NCI-H69 (cell line): ENCODE results near the gene PNMA1.

Experiments used
- DNase-seq: peaks from one replicate; lab custom pipeline; 2025; lab: John Stamatoyannopoulos, UW

PNMA1 gene

DNA sequence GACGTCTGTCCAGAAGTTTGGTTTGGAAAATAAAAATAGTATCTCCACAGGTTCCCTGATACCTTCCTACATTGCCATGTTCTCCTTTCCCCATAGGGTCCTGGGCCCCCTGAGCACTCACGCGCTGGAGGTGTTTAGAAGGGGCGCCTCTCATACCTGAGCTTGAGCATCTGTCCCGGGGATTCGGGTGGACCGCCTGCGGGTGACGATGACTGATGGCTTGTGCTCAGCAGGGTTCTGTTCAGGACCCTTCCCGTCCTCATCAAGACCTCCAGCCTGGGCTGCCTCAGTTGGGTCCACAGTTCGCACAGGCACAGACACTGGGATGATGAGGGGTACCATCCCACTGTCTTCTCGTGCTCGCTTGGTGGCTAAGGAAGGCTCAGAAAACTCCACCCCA is 22.7 kb upstream of the PNMA1 start:
- DNase-seq = no peak

GRCh38 chr14:73732006-73732405 is 17.8 kb upstream of the PNMA1 start:
- DNase-seq = no peak

DNA sequence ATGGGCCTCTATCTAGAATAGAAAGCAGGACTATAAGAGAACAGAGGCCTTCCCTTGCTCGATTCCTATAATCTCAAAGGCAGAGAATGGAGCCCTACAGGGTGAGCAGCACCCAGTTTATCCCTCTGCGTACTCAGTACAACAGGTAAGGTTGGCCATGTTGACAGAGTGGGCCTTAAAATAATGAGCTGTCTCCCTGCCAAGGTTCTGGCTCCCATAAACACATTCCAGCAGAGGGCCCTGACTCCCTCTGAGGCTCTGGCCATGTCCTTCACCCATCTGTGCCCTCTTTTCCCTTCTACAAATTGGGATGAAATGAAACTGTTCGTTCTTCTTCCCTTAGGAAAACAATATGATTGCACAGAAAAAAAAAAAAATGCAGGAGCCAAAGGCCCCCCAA is 16.9 kb upstream of the PNMA1 start:
- DNase-seq = no peak

DNA sequence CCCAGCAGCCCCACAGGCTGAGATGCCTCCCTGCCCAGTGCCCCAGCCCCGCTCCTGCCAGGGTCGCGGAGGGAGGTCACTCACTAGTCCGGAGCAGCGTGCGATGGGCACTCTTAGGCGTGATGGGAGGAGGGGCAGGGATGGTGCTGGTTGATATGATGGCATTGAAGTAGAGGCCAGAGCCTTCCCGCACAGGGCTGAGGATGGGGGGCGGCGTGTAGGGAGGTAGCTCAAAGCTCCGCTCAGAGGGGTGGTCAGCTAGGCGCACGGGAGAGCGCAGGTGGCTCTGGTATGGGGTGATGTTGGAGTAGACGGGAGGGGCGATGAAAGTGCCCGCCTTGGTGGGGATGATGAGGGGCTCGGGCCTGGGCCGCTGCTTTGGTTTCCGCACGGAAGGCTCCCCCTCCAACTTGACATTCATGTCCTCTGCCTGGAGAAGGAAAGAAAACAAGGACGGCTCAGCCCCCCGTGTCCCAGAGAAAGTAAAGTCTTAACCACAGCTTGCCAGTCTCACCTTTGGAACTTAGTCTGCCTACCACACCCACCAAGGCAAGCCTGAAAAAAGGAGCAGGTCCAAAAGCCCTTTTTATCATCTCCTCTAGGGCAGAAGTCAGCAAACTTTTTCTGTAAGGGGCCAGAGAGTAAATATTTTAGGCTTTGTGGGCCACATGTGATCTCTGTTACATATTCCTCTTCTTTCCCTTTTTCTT is 15.5 kb upstream of the PNMA1 start:
- DNase-seq = no peak

- DNase-seq = peak; percentile 81
Observed at GRCh38 chr14:73728717-73729330, 14.6 kb upstream of the PNMA1 start.

DNA sequence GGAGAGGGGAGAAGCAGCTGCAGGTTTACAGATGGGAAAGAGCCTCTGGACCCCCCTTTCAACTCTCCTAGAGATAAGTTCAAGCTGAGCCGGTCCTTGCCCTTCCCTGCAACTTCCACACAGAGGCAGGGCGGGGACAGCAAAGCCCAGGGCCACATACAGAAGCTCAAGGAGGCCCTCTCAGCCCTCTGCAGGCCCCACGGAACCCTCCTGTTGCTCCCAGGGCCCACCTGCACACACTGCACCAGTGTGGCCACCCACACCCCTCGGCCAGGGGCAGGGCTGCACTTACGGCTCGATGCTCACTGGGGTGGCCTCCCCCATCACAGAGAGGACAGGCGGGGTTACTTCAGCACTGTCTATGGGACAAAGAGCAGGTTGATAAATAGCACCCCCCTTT is 13.0 kb upstream of the PNMA1 start:
- no peak for DNase-seq

DNA sequence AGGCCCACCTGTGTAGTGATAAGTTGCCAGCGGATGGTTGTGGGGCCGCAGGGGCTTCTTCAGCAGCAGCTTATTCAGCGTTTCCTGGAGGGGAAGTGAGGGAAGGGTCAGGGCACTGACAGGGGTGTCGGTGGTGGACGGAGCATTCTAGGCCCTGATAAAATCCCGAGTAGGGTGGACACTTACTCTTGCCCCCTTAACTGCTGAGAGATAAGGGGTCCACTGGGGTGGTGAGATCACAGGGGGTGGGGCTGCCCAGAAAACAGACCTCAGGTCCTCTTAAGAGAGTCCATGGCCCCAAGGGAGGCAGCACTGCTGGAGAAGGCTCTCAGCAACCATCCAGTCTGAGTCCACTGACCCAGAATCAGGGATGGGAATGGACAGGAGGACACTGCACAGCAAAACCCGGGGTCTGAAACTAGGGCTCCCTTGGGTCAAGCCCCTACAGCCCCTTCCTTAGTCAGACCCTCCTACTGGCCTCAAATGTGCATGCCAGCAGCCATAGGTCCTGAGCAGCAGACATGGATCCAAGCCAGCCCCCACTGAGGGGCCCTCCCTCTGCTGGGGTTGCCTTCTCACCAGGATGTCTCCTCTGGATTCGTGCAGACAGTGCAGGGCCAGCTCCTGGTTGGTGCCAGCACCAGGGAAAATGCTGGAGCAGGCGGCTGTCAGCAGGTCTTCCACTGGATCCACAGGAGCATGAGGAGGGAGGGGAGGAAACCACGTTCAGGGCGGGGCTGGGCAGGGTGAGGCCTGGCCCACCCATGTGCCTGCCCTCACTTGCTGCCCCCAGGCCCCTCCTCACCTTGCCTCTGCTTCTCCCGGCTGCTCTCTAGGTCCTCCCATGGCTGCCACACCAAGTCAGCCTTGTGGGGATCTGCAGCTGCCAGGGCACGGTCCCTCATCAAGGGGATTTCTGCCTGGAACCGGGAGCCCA is 12.1 kb upstream of the PNMA1 start:
- DNase-seq = no peak

DNA sequence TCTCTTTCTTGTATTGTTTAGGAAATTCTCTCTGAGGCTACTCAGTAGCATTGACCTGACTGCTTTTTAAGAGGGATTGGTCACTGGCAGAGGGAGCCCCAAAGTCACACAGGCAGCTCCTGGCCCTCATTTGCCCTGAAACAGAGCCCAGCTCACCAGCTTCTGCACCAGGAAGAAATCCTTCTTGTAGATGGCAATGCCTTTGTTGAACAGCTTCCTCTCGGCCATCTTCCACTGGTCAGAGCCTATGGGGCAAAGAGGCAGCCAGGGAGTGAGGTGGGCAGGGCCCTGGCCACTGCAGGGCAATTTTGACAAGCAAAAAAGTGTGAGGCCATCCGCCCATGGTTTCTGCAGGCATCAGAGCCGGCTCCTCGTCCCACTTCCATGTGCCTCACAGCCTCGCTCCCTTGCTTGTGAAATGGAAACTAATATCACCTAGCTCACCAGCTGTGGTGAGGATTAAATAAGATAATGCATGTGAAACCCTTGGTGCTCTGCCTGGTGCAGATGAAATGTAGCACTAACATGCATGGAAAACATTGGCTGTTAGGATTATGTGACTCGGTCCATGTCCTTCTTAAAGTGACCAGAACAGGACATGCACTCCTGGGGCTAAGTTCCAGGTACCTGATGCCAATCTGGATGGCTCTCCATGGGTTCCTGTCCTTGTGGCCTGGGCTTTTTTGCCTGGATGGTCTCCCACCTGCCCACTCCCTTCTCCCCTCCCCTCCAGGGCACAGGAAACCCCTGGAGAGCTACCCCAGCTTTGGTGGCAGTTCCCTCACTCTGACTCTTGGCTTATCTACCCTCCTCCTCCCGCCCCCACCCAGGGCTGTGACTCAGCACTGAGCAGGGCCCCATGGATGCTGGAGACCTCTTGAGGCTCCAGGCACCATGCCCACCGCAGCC is 11.2 kb upstream of the PNMA1 start:
- no peak for DNase-seq

DNA sequence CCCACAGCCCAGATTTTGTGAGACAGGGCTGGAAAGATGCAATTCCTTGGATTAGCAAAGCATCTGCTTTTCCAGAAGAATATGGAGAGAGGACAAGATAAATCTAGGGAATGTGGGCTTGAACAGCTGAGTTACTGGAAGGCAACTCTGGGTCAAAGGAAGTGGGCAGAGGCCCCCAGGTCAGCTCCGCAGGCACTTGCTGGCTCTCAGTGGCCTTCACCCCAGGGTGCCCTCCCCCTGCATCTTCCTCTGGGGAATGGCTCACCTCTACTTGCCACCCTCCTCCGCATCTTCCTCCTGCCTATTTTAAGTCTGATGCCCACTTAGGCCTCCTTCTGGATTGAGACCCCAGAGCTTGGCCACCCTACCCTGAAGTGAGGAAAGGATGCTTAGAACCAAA is 10.5 kb upstream of the PNMA1 start:
- no peak for DNase-seq

GRCh38 chr14:73723797-73724661 is 9.8 kb upstream of the PNMA1 start:
- DNase-seq = peak; percentile 42

GRCh38 chr14:73723406-73723796 is 9.2 kb upstream of the PNMA1 start:
- DNase-seq = no peak

- DNase-seq = no peak
Observed at GRCh38 chr14:73722581-73722980, 8.4 kb upstream of the PNMA1 start.

GRCh38 chr14:73721101-73721821 is 7.1 kb upstream of the PNMA1 start:
- no peak for DNase-seq

DNA sequence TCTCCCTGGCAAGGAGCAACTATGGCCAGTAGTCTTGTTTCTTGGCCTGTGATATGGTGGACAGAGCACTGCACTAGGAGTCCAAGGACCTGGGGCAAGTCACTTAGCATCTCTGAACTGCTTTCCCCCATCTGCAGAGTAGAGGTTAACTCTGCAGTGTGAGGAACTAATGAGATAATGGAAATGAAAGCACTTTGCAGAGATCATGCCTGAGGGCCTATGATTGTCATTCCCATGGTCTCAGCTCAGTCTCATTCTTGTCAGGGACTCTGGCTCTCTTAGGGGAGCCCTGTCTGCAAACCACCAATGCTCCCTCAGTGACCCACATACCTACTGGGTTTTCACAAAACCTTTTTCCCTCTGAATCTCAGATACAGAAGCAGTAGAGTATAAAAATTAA is 6.5 kb upstream of the PNMA1 start:
- no peak for DNase-seq

- DNase-seq = no peak
Observed at GRCh38 chr14:73719791-73720190, 5.6 kb upstream of the PNMA1 start.

DNA sequence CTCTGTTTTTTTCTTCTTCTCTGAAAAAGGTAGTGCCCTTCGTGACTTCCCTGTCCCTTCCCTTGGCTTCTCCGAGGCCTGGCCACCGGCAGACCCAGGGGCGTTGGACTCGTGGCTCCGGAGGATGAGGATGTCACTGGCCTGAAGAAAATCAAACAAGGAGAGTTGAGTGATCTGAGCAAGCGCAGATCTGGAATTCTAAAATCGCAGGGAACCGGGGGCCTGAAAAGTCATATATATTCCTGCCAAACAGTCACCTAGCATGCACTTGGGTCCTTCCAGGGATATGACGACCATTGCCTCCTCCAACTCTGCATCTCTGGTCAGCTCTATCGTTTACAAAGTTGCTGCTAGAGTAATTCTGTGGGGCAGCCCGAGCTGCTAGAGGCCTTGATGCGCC is 5.2 kb upstream of the PNMA1 start:
- DNase-seq = no peak

DNA sequence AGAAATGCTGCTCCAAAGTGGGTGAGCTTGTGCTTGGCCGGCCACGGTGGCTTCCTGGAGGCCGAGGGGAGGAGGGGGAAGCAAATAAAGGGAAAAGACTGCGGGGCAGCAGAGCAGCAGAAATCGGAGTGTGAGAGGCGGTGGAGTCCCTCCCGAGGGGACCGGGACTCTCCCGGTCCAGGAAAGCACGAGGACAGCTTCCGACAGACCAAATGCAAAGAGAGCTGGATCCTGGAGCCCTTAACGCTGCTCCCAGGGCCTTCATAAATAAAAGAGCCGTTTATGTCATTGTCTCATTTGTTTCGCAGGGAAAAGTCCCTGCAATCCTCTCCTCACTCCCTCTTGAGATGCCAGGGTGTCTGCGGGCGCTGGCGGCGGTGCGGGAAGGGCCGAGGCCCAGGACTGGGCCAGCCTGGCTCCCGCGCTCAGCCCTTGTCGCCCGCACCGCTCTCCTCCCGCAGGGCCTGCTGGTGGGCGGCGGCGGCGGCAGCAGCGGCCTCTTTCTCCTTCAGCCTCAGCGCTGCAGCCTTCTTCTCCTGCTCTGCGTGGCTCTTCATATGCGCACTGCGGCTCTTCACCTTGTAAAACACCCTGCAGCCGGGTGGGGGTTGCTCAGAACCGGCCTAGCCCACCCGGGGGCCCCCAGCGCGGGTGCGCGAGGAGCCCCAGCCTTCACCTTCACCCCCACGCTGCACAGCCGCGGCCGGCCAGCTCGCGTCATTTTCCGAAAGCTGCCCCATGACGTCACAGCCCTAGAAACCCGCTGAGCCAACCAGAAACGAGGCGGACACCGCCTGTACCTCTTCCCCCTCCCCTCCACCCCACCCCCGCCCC is 4.5 kb upstream of the PNMA1 start:
- DNase-seq = peak; percentile 80

GRCh38 chr14:73717711-73718417 is 3.7 kb upstream of the PNMA1 start:
- DNase-seq = peak; percentile 56

DNA sequence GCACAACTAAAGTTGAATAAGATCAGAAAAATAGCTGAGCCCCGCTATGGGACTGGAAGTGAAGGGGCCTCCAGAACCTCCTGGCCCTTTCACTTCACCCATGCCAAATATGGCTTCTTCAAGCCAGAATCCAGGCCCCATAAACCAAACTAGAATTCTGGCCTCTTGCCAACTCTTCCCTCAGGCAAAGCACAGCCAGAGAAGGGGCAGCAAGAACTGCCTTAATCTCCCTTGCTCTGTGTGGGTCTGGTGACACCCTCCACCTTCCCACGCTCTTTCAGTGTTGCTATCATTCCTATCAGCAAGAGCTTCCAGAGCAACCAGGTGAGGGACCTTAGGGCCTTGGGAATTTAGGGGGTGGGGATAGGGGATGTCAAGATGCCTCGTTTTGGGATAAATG is 3.1 kb upstream of the PNMA1 start:
- peak; percentile 62 for DNase-seq
